Measurements from ENCODE around the gene POU2AF3.
A peak's percentile ranks its signal among the peaks of the same experiment; 100 is the strongest.
"Not testable (repeated sequence)": the region's sequence is repeated elsewhere in the genome, so short reads cannot be mapped to it uniquely, and the experiment has no call there.

The POU2AF3 gene

GRCh38 chr11:111301004-111301841 is 2.9 kb downstream of the POU2AF3 start:
- no peak for DNase-seq (ENCODE audit: low read depth)

DNA sequence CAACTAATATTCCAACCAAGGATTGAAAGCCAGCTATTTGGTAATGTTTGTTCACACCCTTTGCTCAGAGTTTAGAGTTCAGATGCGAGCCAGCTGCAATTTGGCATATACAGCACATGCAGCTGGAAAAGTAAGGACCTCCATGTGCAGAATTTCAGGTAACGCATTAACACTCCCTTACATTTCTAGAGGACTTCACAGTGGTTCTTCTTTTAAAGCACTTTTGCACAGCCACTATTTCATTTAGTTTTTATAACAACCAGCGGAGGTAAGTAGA is 3.4 kb downstream of the POU2AF3 start:
- DNase-seq (ENCODE audit: low read depth), result no peak

GRCh38 chr11:111302298-111302697 is 4.0 kb downstream of the POU2AF3 start:
- no peak for DNase-seq (ENCODE audit: low read depth)

GRCh38 chr11:111303461-111303860 is 5.1 kb downstream of the POU2AF3 start:
- no peak for DNase-seq (ENCODE audit: low read depth)

DNA sequence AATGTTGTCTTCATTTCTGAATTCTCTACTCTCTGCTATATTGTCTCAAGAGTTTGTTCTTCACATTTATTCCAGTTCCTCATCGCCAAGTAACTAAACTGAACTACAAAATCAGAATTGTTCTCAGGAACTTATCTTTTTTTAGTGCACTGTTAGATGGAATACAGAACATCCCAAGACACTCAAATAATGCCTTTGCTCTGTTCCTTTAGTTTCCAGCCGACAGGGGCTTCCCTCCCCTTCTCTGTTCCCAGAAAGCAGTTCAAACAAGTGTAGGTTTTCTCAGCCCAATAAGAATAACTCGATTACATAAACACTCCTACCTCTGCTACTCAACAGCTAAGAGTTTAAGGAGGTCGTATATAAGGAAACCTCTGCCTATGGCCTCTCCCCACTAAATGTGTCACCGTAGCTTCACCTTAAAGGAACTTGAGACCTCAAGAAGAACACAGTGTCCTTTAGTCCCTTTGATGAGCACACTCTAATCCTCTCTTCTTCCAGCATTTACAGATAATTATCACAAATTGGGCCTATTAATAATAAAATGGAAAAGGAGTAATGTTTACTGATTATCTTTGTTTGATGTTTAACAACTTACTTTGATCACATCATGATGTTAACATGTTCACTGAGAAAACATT is 6.9 kb downstream of the POU2AF3 start:
- no peak for DNase-seq (ENCODE audit: low read depth)

GRCh38 chr11:111305876-111306275 is 7.5 kb downstream of the POU2AF3 start:
- DNase-seq (ENCODE audit: low read depth), result no peak

- no peak for DNase-seq (ENCODE audit: low read depth)
These were observed 8.0 kb downstream of the POU2AF3 start for GRCh38 chr11:111306321-111306720.

GRCh38 chr11:111307472-111308108 is 9.2 kb downstream of the POU2AF3 start:
- DNase-seq (ENCODE audit: low read depth), result no peak

- no peak for DNase-seq (ENCODE audit: low read depth)
These were observed 9.8 kb downstream of the POU2AF3 start for GRCh38 chr11:111308140-111308539.

DNA sequence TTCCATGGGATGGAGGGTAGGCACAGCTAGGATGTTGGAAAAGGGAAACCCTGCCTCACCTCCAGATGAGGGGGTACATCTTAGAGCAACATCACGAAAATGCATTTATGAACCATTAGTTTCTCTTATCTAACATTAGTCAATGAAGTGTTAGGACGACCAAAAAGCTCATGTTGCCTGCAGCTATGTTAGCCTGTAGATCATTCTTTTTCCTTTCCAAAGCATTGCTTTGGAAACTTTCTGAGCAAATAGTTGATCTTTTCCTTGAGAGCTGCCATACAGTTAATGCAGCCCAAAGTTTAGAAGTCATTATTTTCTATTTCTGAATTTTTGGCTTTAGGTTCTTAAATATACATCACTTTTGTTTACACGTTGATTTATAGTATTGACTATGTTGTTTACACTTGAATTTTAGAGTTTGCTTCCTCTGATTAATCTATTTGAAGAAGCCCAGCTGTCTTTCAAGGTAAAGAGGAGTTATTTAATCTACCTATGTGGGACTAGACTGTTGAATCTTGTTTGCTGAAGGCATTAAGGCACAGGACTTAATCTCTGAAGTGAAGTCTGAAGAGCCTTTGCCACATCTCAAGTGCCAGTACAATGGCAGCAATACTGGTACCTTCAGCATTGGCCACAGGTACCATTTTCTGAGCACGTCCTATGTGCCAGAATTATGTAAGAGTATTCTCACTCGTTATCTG is 11.0 kb downstream of the POU2AF3 start:
- DNase-seq (ENCODE audit: low read depth), result no peak

GRCh38 chr11:111310088-111310487 is 11.7 kb downstream of the POU2AF3 start:
- DNase-seq (ENCODE audit: low read depth), result no peak

- DNase-seq (ENCODE audit: low read depth), result no peak
These were observed 12.4 kb downstream of the POU2AF3 start for GRCh38 chr11:111310723-111311122.

GRCh38 chr11:111312076-111312475 is 13.7 kb downstream of the POU2AF3 start:
- DNase-seq (ENCODE audit: low read depth), result no peak

DNA sequence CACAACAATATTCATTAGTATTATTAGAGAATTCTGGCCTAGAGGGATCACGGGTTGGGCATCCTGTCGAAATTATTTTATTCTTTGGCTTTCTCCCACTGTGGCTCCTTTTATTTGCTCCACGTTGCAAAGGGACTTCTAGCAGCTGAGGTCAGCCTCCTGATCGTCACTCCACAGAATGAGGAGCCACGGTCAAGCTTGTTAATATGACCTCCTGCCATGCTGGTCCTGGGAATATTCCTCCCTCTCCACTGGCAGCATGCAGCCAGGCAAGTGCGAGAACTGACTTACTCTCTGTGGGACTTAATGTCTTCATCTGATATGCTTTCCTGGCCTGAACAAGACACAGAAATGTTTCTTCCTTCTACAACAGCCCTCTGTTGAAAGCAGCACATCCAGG is 20.9 kb downstream of the POU2AF3 start:
- DNase-seq (ENCODE audit: low read depth), result no peak

GRCh38 chr11:111320199-111320598 is 21.9 kb downstream of the POU2AF3 start:
- DNase-seq (ENCODE audit: low read depth), result not testable (repeated sequence)

DNA sequence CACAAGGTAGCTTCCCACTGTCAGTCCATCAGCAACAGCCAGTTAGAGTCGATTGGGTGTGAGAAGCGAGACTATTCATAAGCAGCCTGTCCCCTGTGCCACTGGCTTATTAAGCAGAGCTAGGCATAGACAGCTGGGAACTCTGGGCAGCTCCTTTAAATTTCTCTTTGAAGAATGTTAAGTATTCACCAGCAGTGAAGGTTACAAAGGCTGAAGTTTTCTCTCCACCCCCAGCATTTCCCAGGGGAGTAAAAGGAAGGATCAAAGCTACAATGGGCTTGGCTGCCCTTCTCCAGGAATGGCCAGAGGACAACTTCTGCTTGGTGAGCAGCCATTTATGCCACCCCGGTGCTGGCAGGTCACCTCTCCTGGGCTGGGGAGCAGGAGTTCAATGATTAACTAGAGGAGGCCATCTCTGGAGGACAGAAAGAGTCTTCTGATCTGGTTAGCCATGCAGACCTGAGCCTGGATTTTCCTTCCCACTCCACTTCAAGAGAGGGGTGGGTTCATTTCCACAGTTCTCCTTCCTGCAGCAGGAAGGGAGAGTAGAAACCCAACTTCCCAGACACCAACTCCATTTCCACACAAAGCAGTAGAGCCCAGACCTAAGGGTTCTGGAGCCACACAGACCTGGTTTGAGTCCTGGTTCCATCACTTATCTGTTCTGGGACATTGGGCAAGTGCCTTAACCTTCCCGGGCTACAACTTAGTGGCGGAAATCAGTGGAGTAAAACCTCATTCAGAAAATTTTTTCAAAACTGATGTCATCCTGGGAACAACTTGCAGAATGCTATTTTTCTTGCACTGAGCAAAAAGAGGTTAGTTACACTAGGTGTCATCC is 22.6 kb downstream of the POU2AF3 start:
- DNase-seq (ENCODE audit: low read depth), result no peak

DNA sequence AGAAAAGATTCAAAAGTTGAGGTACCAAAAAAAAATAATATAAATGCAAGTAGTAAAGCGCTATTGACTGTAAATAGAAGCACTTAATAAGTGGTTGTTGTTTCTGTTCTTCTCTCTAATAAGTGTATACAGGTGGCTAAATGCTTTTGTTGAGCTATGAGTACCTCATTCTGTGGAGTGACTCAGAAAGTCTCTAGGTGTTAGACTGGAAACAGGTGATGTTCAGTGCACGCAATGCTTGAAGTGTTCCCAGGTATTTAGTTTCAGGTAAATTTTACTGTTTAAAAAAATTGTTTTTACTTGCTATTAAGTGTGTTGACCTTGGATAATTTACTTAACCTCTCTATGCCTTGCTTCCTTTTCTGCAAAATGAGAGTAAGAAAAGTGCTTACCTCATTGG is 24.2 kb downstream of the POU2AF3 start:
- no peak for DNase-seq (ENCODE audit: low read depth)

- peak; percentile 75 for DNase-seq (ENCODE audit: low read depth)
These were observed 26.0 kb downstream of the POU2AF3 start for GRCh38 chr11:111324277-111324720.

- no peak for DNase-seq (ENCODE audit: low read depth)
These were observed 26.9 kb downstream of the POU2AF3 start for GRCh38 chr11:111325259-111325658.

GRCh38 chr11:111326824-111327223 is 28.5 kb downstream of the POU2AF3 start:
- DNase-seq (ENCODE audit: low read depth), result no peak

DNA sequence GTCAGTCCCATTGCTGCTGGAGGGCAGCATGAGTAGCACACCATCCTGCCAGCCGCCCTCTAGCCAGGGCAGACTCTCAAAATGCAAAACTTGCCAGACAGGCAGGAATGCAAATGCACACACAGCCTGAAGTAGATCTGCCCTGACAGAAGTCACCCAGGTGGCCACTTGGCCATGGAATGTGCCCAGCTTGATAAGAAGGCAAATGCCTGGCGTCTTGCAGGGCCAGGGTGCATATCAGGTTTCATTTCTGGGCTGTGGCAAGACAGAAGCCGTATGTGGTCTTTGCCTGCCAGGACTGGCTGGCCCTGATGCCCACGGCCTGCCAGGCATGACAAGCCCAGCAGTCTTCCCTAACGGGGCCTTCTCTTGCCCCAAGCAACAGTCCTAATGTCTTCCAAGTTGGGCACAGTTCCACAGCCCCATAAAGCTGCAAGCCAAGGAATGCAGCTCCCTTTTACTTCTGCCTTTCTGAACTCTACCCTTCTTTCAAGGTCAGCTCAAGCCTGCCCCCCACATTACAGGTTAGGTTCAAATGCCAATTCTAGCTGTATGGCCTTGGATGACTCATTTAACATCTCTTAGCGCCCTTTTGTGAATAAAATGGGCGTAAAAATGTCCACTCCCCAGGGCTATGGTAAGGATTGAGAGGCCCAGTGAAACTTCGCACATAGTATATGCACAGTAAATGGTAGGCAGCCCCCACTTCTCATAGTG is 29.7 kb downstream of the POU2AF3 start:
- peak; percentile 29 for DNase-seq (ENCODE audit: low read depth)
